H1 (cell line): Measurements from ENCODE around the gene ADIPOR2. TPM values are rescaled to one million over a fixed set of nuclear protein-coding genes. Genes with fewer than 3 reads are reported as not detected.

Experiments used
- ATF3 ChIP-seq: IDR thresholded peaks from 2 replicates; pipeline ENCODE4 v1.6.1; 2011; ENCODE audit warnings: low read depth, mild to moderate bottlenecking, low read length; ENCODE audit not compliant: insufficient read depth
- BCL11A ChIP-seq, 2 experiments: IDR thresholded peaks; one replicate each; pipeline ENCODE4 v1.6.1; 2011; ENCODE audit warnings: low read depth in 2 of 2, low read length in 2 of 2, mild to moderate bottlenecking in 2 of 2
- CHD2 ChIP-seq: IDR thresholded peaks from 2 replicates; pipeline ENCODE4 v1.6.1; 2012; ENCODE audit warnings: low read length, improper control_type of control experiment
- CHD7 ChIP-seq: fragments of 300-600 bp; sonication (generic); IDR thresholded peaks from 2 replicates; pipeline ENCODE4 v1.7.1; 2012; ENCODE audit warnings: low read length, moderate library complexity, mild to moderate bottlenecking, inconsistent platforms; ENCODE audit not compliant: insufficient replicate concordance
- FOSL1 ChIP-seq: IDR thresholded peaks from 2 replicates; pipeline ENCODE4 v1.6.1; 2011; ENCODE audit warnings: mild to moderate bottlenecking, low read depth, low read length, moderate library complexity; ENCODE audit not compliant: insufficient read depth
- RAD21 ChIP-seq, 2 experiments: IDR thresholded peaks in 1 of 2; conservative IDR thresholded peaks in 1 of 2; 2 replicates each; pipeline ENCODE4 v1.6.1; 2011; ENCODE audit warnings: low read depth in 2 of 2, low read length in 2 of 2, improper control_type of control experiment in 1 of 2, inconsistent platforms in 1 of 2, mild to moderate bottlenecking in 1 of 2, moderate library complexity in 1 of 2
- SP4 ChIP-seq: IDR thresholded peaks from 2 replicates; pipeline ENCODE4 v1.6.1; 2012; ENCODE audit warnings: low read length, inconsistent platforms
- polyA plus RNA-seq, 7 experiments: library from polyadenylated mRNA; depleted of rRNA in 3 of 7; stranded (reverse) in 5 of 7; unstranded in 2 of 7; fragments of >200 nt in 5 of 7; fragments of 200-250 nt in 2 of 7; gene quantifications; 1 replicate in 5 of 7; 2 replicates in 1 of 7; 4 replicates in 1 of 7; pipeline versions ENCODE4 v1.2.1 to v1.2.3, GENCODE V29; 2011 to 2013; ENCODE audit warnings: missing spikeins in 2 of 7, mixed read lengths in 2 of 7
- total RNA-seq: library from RNA; stranded (reverse); fragmentation: NEBNext Ultra II Directional; extraction: Animal tissue kit (Norgen Biotek cat#: 25700); gene quantifications from 2 replicates; pipeline ENCODE4 v1.2.1, GENCODE V29; 2021

ADIPOR2 gene
- total and polyA plus RNA-seq, 2 of the 8 experiments (the other 6 are each of a cell fraction or from before 2014, with no cell fraction given): 17.5 to 50.8 TPM

GRCh38 chr12:1650260-1650977 lies 40.5 kb upstream of the ADIPOR2 start (continued):
- TF ChIP-seq CHD7 (no peak), BCL11A (IDR thresholded peaks at IDR 0.05; ENCODE audit: low read depth in 2 of 2, low read length in 2 of 2) (no peak), ATF3 (no peak), CHD2 (no peak), FOSL1 (no peak), SP4 (no peak), RAD21 (IDR thresholded peaks at IDR 0.05 in 1 of 2, conservative IDR thresholded peaks at IDR 0.05 in 1 of 2; ENCODE audit: low read depth in 2 of 2, low read length in 2 of 2) (no peak)
